Measurements from ENCODE around the gene UBA1.

Gene UBA1

GRCh38 chrX:47170861-47171692, 22.6 kb upstream of the UBA1 start:
- no peak for DNase-seq

GRCh38 chrX:47171996-47172395, 21.6 kb upstream of the UBA1 start:
- DNase-seq = no peak

- DNase-seq = no peak
These were observed 21.1 kb upstream of the UBA1 start for GRCh38 chrX:47172549-47172948.

GRCh38 chrX:47172971-47173792, 20.4 kb upstream of the UBA1 start:
- no peak for DNase-seq

- no peak for DNase-seq
These were observed 19.3 kb upstream of the UBA1 start for GRCh38 chrX:47174376-47174775.

GRCh38 chrX:47174846-47175587, 18.6 kb upstream of the UBA1 start:
- DNase-seq = no peak

- no peak for DNase-seq
These were observed 18.0 kb upstream of the UBA1 start for GRCh38 chrX:47175588-47175980.

GRCh38 chrX:47176101-47176740, 17.4 kb upstream of the UBA1 start:
- DNase-seq = no peak

GRCh38 chrX:47177079-47177478, 16.6 kb upstream of the UBA1 start:
- DNase-seq = no peak

- no peak for DNase-seq
These were observed 15.3 kb upstream of the UBA1 start for GRCh38 chrX:47178337-47178736.

GRCh38 chrX:47179221-47179927, 14.3 kb upstream of the UBA1 start:
- DNase-seq = no peak

- DNase-seq = no peak
These were observed 13.7 kb upstream of the UBA1 start for GRCh38 chrX:47179928-47180255.

- DNase-seq = no peak
These were observed 13.3 kb upstream of the UBA1 start for GRCh38 chrX:47180346-47180745.

- no peak for DNase-seq
These were observed 12.3 kb upstream of the UBA1 start for GRCh38 chrX:47181301-47181700.

- no peak for DNase-seq
These were observed 11.4 kb upstream of the UBA1 start for GRCh38 chrX:47182106-47182700.

GRCh38 chrX:47184486-47184885, 9.1 kb upstream of the UBA1 start:
- no peak for DNase-seq

GRCh38 chrX:47185241-47185640, 8.4 kb upstream of the UBA1 start:
- DNase-seq = no peak

- DNase-seq = no peak
These were observed 7.4 kb upstream of the UBA1 start for GRCh38 chrX:47186096-47186740.

GRCh38 chrX:47187106-47187677, 6.4 kb upstream of the UBA1 start:
- no peak for DNase-seq

GRCh38 chrX:47189906-47190305, 3.7 kb upstream of the UBA1 start:
- no peak for DNase-seq

Data from NCI-H510A treated with DMSO at 0.1 percent for 48 hours (cell line).